MM.1S (cell line): Measurements from ENCODE around the gene SPATA13.
"Not testable (repeated sequence)": the region's sequence is repeated elsewhere in the genome, so short reads cannot be mapped to it uniquely, and the experiment has no call there.

Experiments used
- DNase-seq: peaks from one replicate; pipeline ENCODE4 v3.0.0-alpha.2; 2015
- H2AFZ ChIP-seq: fragments of 300-600 bp; sonication (generic); 2 replicates; pipeline ENCODE4 v1.6.0; 2016; ENCODE audit warnings: antibody characterized with exemption, low read length
- H3F3A ChIP-seq: fragments of 300-600 bp; sonication (generic); 2 replicates; pipeline ENCODE4 v1.6.1; 2016; ENCODE audit warnings: mild to moderate bottlenecking, antibody characterized with exemption, low read length, moderate library complexity, mixed read lengths; ENCODE audit not compliant: insufficient read depth
- H3K27ac ChIP-seq: fragments of 300-600 bp; sonication (generic); 2 replicates; pipeline ENCODE4 v1.5.1; 2016; ENCODE audit warnings: mild to moderate bottlenecking, low read length
- H3K27me3 ChIP-seq: fragments of 300-600 bp; sonication (generic); replicated peaks from 2 replicates; pipeline ENCODE4 v1.6.0; 2016; ENCODE audit warnings: low read length; ENCODE audit not compliant: insufficient read depth
- H3K36me3 ChIP-seq: fragments of 300-600 bp; sonication (generic); replicated peaks from 2 replicates; pipeline ENCODE4 v1.6.1; 2016; ENCODE audit warnings: mild to moderate bottlenecking, low read length, mixed read lengths; ENCODE audit not compliant: insufficient read depth
- H3K4me1 ChIP-seq: fragments of 300-600 bp; sonication (generic); 2 replicates; pipeline ENCODE4 v1.6.1; 2016; ENCODE audit warnings: low read length, mixed read lengths
- H3K4me2 ChIP-seq: fragments of 300-600 bp; sonication (generic); 2 replicates; pipeline ENCODE4 v1.6.0; 2016; ENCODE audit warnings: low read depth, low read length
- H3K4me3 ChIP-seq: fragments of 300-600 bp; sonication (generic); 2 replicates; pipeline ENCODE4 v1.5.1; 2016; ENCODE audit warnings: low read length, mixed read lengths
- H3K79me2 ChIP-seq: fragments of 300-600 bp; sonication (generic); 2 replicates; pipeline ENCODE4 v1.6.1; 2016; ENCODE audit warnings: mixed run types, low read length, mixed read lengths
- H3K9ac ChIP-seq: fragments of 300-600 bp; sonication (generic); 2 replicates; pipeline ENCODE4 v1.6.1; 2016; ENCODE audit warnings: low read length, mixed read lengths
- H3K9me2 ChIP-seq: fragments of 300-600 bp; sonication (generic); replicated peaks from 2 replicates; pipeline ENCODE4 v1.6.1; 2016; ENCODE audit warnings: mild to moderate bottlenecking, low read length, mixed read lengths; ENCODE audit not compliant: insufficient read depth
- H3K9me3 ChIP-seq: fragments of 300-600 bp; sonication (generic); replicated peaks from 2 replicates; pipeline ENCODE4 v1.6.1; 2016; ENCODE audit warnings: mild to moderate bottlenecking, low read length, mixed read lengths; ENCODE audit not compliant: insufficient read depth
- H4K20me1 ChIP-seq: fragments of 300-600 bp; sonication (generic); 2 replicates; pipeline ENCODE4 v1.6.1; 2016; ENCODE audit warnings: mild to moderate bottlenecking, low read length, moderate library complexity, mixed read lengths; ENCODE audit not compliant: insufficient read depth
- CTCF ChIP-seq: fragments of 300-600 bp; sonication (generic); IDR thresholded peaks from 2 replicates; pipeline ENCODE4 v1.5.1; 2016; ENCODE audit warnings: antibody characterized with exemption, low read length, mixed read lengths
- EZH2 ChIP-seq: fragments of 300-600 bp; sonication (generic); optimal IDR thresholded peaks from 2 replicates; pipeline ENCODE3; 2017; ENCODE audit warnings: low read depth, mild to moderate bottlenecking, antibody characterized with exemption, low read length, mixed read lengths
- EZH2phosphoT487 ChIP-seq: fragments of 300-600 bp; sonication (generic); IDR thresholded peaks from 2 replicates; pipeline ENCODE4 v1.6.1; 2018; ENCODE audit warnings: antibody characterized with exemption, low read length

Gene SPATA13

GRCh38 chr13:24215732-24216131 is 55.2 kb downstream of the SPATA13 start:
- H3K79me2 ChIP-seq: no peaks in the 10 kb centered on the region
- H2AFZ ChIP-seq: no peak overlapping the region
- H3K4me3 ChIP-seq: no peak overlapping the region
- 0 out of 2 replicates have a peak, but pooled peaks cover 4% of the 10 kb centered on the region for H3K4me1 ChIP-seq
- no peak overlapping the region for H3K27ac ChIP-seq
- no peak for DNase-seq
- H3K36me3 ChIP-seq: no peaks in the 10 kb centered on the region
- no peaks in the 10 kb centered on the region for H3K9me2 ChIP-seq
- no peak for TF ChIP-seq EZH2phosphoT487
- no peak for TF ChIP-seq EZH2
- TF ChIP-seq CTCF: no peak
- no peak overlapping the region for H3K4me2 ChIP-seq
- no peaks in the 10 kb centered on the region for H3F3A ChIP-seq
- H3K27me3 ChIP-seq: no peaks in the 10 kb centered on the region
- H3K9me3 ChIP-seq: no peaks in the 10 kb centered on the region
- no peak overlapping the region for H3K9ac ChIP-seq
- no peaks in the 10 kb centered on the region for H4K20me1 ChIP-seq

DNA sequence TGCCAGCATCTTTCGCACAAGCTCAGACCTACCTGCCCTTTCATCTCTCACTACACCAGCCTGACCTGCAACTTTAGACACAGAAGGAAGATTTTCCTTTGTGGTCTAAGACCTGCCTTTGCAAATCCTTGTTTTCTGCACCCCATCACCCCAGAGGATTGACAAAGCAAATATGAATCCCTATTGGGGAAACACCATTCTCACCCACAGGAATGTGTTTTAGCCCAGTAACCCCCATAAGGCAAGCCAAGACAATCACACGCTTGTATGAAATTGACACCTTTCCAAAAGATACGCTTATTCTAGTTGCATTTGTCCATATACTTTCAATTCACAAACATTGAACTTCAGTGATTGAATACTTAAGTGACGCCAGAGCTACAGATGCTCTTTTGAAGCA is 55.7 kb downstream of the SPATA13 start:
- H4K20me1 ChIP-seq: no peaks in the 10 kb centered on the region
- no peak for DNase-seq
- H3K4me3 ChIP-seq: no peak overlapping the region
- no peaks in the 10 kb centered on the region for H3K9me2 ChIP-seq
- H3K9me3 ChIP-seq: no peaks in the 10 kb centered on the region
- no peak overlapping the region for H3K4me2 ChIP-seq
- no peak overlapping the region for H3K9ac ChIP-seq
- no peak overlapping the region for H2AFZ ChIP-seq
- 0 out of 2 replicates have a peak, but pooled peaks cover 4% of the 10 kb centered on the region for H3K4me1 ChIP-seq
- no peak overlapping the region for H3K27ac ChIP-seq
- no peaks in the 10 kb centered on the region for H3K79me2 ChIP-seq
- no peaks in the 10 kb centered on the region for H3F3A ChIP-seq
- H3K27me3 ChIP-seq: no peaks in the 10 kb centered on the region
- H3K36me3 ChIP-seq: no peaks in the 10 kb centered on the region
- TF ChIP-seq EZH2: no peak

- DNase-seq, H3K4me3 ChIP-seq, H3F3A ChIP-seq, H3K9me2 ChIP-seq, H3K27ac ChIP-seq, H2AFZ ChIP-seq, H3K9me3 ChIP-seq, H3K4me2 ChIP-seq, H3K9ac ChIP-seq, H3K4me1 ChIP-seq, H4K20me1 ChIP-seq, H3K27me3 ChIP-seq, H3K79me2 ChIP-seq, H3K36me3 ChIP-seq: not testable (repeated sequence)
Measured at GRCh38 chr13:24216779-24217178, 56.3 kb downstream of the SPATA13 start.

DNA sequence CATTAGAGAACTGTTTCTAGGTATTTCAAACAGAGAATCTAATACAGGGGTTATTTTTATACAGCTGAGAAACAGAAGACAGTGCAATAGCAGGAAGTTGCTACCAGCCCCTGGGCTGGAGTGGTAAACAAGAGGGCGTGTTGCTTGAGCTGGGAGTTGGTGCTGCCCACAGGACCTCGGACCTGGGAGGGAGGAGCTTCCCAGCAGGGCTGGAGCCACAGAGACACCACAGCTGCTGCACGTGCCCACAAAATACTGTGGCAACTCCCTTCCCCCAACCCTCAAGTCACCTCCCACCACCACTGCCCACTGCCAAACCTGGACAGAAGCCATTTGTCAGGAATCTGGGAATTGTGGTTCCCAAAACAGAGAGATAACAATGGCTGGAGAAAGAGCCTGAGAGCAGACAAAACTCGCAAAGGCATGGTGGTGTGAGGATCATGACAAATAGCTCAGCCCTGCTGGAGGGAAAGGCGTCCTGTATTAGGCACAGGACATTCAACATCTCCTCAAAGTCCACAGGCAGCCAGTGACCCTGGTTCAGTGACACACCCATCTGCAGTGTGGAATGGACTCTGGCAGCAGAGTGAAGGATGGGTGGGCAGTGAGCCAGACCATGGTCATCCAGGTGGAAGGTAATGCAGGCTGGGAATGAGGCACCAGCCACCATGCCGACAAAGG is 57.2 kb downstream of the SPATA13 start:
- Histone ChIP-seq H3K27ac (no peak overlapping the region), H3K9ac (no peak overlapping the region), H3K9me3 (no peaks in the 10 kb centered on the region), H3K4me2 (no peak overlapping the region), H2AFZ (no peak overlapping the region), H3K27me3 (no peaks in the 10 kb centered on the region), H3K36me3 (no peaks in the 10 kb centered on the region), H3K4me3 (no peak overlapping the region), H3K9me2 (no peaks in the 10 kb centered on the region), H3K79me2 (no peaks in the 10 kb centered on the region), H3F3A (no peaks in the 10 kb centered on the region), H3K4me1 (0 out of 2 replicates have a peak, but pooled peaks cover 4% of the 10 kb centered on the region), H4K20me1 (no peaks in the 10 kb centered on the region)
- TF ChIP-seq CTCF (no peak), EZH2phosphoT487 (no peak), EZH2 (no peak)
- peak; percentile 40 for DNase-seq
